Measurements from ENCODE around the gene AGBL1.
"Not testable (repeated sequence)": the region's sequence is repeated elsewhere in the genome, so short reads cannot be mapped to it uniquely, and the experiment has no call there.

The AGBL1 gene

DNA sequence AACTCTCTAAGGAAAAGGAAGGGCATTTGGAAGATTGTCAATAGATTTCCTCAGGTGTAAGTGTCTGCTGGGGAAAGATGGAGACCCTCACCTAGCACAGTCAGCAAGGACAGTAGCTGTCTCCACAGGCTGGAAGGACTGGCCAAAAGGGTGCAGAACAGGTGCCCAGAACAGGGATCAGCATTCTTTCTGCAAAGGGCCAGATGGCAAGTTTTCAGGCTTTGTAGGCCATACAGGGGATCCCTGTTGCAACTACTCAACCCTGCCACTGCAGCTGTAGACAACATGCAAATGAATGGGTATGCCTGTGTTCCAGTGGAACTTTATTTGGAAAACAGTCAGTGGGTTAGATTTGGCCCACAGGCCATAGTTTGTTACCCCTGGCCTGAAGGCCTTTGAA is 8.1 kb downstream of the AGBL1 start:
- no peak for DNase-seq

DNA sequence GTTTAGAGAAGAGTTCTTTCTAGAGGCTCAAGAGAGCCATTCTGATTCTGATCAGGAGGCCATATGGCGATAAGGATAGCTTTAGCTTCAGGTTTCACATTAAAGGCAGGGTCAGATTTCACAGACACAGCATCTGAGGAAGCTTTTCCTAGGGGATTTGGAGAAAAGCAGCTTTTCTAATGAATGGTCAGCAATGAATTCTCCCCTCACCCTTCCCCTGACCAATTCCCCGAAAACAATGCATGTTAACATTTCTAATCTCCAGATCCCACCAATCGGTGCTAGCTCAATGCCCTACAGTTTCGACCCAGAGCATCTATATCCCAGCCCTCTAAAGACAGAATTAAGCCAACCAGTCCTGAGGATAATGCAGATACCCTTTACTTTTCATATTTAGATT is 9.8 kb downstream of the AGBL1 start:
- DNase-seq, result no peak

DNA sequence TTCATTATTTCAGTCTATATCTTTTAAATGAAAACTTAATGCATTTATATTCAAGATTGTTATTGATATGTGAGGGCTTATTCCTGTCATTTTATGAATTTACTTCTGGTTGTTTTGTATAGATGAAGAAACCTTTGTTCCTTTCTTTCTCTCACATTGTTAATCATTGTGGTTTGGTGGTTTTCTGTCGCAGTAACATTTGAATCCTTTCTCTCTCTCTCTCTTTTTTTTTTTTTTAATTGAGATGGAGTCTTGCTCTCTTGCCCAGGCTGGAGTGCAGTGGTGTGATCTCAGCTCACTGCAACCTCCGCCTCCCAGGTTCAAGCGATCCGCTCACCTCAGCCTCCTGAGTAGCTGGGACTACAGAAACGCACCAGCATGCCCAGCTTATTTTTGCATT is 22.1 kb downstream of the AGBL1 start:
- DNase-seq, result no peak

DNA sequence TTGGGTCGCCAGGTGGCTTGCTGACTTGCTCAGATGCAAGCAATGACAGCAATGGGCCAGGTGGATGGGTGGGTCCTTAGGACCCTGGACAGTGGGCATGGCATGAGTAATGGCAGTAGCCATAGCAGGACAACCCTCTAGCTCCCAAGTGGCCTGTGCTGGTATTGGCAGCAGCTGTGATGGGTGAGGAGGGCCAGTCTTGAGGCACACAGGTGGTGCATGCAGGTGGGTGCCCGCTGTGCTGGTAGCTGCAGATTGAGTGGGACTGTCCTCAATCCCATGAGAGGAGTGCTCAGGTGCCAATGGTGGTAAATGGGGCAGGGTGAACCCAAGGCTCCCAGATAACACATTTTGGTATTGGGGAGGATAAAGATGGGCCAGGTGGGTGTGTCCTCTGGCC is 24.2 kb downstream of the AGBL1 start:
- no peak for DNase-seq

DNA sequence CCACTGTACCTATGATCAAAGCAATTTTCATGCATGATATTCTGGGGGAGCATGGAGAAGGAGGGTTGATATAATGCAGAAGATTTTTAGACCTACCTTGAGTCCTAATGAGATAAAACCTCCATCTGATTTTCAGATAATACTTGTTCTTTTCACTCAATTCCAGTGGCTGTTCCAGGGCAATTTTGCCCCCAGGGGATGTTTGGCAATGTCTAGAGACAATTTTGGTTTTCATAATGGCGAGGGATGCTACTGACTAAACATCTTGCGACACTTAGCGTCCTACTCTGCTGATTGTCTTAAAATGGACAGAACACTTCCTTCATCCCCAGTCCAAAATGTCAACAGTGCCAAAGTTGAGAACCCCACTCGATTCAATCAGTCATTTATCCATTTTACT is 26.6 kb downstream of the AGBL1 start:
- DNase-seq, result no peak

DNA sequence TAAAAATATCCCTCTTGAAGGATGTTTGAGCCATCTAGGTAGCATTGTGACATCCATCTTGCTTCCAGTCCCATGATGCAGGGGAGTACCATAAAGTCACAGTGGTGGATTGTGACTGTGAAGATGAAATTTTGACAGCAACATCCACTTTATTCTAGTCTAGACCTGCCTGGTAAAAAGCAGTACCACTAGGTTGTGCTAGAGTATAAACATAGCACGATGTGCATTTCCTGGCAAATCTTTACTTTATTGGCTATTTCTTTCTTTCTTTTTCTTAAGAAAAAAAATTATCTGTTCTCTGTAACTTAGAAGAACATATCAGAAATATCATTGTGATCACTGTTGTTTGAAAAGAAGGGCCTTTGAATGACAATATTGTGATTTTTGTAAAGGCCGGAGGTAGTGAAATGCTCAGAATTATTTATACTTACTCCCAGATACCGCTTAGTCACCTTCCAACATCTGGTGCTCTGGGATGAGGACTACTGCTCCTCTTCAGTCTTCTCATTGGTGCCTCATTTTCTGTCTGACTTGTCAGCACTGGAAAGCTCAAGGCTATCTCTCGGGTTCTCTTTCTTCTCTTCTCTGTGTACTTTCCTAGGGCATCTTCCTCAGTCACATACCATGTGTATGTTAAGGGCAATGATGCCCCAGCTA is 35.6 kb downstream of the AGBL1 start:
- DNase-seq, result no peak

DNA sequence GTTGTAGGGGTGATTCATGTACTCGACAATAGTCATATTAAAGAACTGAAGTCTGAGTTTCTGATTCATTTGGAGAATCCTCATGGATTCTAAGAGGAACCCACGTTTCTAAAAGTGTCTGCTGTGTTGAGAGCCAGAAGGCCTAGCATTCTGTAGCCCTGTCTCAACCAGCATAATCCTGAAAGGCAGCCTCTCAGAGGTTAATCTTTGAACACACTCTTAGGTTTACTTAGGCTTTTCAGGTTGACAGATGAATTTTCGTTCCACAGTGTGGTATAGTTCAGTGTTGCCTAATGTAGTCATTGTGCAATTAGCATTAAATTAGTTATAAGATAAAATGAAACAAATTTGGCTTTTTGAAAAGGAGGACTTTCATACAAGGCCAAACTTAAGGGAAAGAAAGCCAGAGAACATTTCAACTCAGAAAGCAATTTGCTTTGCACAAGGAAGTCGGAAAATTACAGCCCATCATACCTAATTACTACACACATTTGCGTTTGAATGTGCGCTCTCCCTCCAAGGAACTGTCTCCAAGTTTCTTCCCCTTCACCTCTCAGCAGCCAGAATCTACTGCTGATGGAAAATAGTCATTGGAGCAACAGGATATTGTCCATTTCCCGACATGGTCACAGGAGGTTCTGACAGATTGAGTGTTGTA is 42.0 kb downstream of the AGBL1 start:
- DNase-seq, result no peak

DNA sequence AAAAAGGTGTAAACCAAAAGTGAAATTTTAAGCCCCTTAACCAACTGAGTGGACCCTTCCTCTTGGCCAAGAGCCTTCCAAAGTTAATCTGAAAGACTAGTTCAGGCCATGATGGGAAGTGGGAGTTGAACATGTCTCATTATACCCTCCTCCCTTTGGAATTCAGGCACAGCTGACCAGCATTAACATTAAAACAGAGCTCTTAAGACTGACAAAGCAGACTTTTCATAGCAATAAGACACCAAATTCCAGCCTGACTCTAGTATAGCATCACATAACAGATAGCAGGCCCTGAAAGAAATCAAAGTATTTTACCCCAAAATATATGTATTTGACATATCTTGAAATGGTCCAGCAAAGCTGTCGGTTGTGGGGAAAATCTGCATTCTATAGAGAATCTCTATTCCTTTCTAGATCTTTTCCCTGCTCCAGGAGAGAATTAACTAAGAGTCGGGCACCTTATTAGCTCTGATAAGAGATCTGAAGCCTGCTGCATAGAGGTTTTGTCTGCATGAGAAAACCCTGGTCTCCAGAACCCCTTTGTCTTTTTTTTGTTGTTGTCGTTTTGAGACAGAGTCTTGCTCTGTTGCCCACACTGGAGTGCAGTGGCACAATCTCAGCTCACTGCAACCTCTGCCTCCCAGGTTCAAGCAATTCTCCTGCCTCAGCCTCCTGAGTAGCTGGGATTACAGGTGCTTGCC is 43.2 kb downstream of the AGBL1 start:
- DNase-seq, result not testable (repeated sequence)

DNA sequence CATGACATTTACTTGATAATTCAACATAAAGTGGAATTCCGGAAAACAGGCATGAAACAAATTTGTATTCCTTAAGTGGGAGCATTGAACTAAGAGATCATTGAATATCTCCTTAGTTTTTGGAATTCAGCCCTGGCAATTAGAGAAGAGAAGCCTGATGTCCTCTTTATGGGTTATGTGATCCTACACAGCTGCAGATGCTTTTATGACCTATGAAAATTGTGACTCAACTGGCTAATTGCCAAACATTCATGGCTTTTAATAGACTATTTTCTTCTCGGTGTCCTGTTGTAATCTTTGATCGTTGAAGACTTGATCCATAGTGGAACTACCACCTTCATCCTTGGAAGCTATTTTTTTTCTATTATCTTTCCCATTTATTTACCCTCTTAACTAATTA is 46.1 kb downstream of the AGBL1 start:
- DNase-seq, result no peak

DNA sequence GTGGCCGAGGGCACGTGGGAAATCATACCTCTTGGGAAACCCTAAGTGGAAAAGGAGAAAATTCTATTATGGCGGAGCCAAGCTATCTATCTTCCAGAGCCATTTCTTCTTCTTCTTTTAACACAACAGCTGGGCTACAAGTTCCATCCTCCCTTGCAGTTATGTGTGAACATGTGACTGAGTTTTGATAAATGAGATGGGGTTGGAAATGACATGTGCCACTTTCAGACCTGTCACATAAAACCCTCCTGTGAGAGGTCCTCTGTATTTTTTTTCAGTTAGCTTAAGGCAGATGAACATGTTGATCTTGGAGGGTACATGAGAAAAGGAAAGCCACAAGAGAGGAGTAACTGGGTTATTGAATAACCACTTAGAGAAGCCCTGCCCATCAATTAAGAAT is 47.9 kb downstream of the AGBL1 start:
- DNase-seq, result no peak

DNA sequence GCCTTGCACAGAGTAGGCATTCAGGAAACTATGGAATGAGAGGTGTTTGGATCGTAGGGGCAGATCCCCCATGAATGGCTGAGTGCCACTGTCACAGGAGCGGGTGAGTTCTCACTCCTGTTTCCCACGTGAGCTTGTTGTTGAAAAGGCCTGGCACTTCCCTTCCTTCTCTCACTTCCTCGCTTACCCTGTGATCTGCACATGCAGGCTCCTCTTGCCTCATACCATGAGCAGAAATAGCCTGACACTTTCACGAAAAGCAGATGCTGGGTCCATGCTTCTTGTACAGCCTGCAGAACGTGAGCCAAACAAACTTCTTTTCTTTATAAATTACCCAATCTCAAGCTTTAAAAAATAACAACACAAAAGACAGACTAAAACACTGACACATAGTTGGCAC is 55.4 kb downstream of the AGBL1 start:
- no peak for DNase-seq

DNA sequence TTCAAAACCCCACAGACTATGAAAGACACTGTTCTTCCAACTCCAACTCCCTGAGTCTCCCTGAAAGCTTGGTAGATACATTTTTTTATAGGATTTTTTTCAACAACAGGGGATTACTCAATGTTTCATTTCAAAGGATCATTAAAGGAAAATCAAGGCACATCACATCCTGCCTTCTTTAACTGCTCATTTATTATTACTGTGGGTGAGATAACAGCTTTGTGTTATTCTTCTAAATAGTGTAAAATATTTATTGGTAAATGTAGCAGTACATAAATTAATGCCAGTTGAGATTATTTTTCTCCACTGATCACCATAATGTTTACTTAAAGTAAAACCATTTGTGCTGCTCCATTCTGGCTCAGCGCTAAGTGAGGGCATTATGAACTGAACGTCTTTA is 57.2 kb downstream of the AGBL1 start:
- no peak for DNase-seq

DNA sequence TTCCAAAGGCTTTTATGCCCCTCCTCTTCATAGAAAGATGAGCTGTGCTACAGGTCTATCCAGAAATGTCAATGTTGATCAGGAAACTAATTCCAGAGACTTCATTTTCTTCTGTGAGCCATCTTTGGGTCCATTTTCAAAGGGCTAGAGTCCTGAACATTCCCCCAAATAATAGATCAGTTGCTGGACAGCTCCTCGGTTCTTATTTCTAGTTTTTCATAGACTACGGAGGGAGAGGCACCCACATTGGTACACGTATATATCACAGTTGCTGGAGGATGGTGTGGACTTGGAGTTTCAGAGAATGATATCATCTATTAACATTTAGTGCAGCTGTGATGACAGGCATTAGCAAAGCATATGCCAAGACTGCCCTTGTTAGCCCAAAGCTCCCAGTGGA is 59.1 kb downstream of the AGBL1 start:
- DNase-seq, result no peak

DNA sequence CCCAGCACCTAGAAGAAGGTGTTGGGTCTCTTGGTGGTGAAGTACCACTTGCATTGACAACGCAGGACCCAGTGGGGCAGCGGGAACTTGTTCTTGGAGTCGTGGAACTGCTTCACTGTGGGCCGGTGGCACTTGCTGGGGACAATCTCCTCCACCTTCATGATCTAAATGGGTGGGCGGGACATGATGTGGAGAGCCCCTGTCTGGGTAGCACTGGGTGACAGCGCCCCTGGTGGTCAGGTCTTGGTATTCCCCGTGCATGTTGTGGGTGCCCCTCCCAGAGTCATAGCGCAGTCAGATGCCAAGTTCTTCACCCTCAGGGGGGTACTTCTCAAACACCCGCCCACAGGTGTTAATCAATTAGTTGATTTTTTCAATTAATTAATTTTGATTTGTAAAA is 60.2 kb downstream of the AGBL1 start:
- no peak for DNase-seq

DNA sequence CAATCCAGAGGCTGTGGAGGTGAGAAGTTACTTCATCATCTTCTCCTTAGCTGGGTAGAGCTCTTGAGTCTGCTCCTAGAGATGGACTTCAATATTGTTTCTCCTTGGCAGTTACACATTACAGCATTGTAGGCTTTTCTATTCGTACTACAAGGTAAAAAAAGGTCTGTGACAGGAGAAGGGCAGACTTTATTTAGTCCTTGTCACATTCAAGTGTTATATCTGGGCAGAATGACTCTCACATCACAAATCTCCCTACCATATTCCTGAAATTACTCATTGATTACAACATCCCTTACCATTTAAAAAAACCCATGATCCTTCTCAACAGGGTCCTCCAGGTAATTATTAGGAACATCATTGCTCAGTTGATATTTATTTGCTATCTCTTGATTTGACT is 75.0 kb downstream of the AGBL1 start:
- no peak for DNase-seq

DNA sequence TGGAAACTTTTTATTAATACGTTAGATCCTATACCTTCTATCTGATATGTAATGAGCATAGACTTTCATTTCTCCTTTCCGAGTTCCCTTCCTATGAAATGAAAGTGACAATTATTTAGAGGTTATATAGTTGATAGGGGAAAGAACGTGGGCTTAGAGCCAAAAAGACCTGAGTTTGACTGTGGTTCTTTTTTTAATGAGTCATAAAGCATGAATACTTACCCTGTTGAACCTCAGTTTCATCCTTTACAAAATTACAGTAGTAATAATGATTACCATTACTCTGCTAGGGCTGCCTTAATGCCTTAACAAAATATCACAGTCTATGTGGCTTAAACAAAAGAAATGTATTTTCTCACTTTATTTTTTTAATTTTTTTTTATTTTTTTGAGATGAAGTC is 75.9 kb downstream of the AGBL1 start:
- no peak for DNase-seq

DNA sequence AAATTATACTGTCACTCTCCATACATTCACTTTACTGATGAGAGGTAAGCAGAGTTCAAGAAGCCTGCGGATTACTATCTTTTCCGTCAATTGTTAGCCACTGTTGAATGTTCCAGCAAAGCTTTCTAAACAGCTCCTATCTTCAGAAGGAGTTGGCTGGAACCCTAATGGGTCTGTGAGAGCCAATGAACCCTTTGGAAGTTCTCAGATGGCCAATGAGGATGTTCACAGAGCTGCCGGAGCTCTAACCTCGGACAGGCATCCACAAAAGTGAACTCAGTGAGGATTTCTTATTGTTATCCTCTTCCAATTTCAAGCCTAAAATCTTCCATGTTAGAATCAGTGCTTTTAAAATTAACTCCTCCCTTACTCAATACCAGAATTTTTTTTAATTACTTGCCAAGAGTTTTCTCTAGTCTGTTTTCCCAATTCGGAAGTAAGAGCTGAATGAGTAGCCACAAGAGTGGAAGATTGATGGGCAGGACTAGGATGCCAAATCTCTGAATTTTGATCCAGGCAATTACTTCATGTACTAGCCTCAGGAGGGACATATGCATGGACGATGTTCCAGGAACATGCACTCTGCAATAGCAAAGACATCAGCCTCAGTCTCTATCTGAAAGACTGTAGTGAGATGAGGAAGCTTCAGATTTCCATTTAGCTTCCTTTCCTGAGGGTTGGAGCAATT is 78.1 kb downstream of the AGBL1 start:
- DNase-seq, result no peak

DNA sequence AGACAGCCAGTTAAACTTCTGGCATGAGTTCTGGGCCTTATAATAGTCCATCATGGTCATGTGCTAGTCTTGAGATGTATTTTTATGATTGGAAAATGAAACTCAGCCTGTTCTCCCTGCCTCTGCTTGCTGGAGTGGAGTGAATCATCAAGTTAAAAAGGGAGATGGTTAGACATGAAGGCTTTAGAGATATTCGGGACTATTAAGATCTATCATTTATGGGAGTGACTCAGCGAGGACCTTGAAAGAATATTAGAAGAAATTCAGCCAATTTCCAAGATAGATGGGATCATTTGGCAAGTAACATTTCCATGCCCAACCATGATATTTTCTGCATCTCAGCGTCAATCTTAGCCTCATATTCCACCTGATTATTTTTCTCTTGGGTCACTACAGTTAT is 79.8 kb downstream of the AGBL1 start:
- DNase-seq, result no peak

DNA sequence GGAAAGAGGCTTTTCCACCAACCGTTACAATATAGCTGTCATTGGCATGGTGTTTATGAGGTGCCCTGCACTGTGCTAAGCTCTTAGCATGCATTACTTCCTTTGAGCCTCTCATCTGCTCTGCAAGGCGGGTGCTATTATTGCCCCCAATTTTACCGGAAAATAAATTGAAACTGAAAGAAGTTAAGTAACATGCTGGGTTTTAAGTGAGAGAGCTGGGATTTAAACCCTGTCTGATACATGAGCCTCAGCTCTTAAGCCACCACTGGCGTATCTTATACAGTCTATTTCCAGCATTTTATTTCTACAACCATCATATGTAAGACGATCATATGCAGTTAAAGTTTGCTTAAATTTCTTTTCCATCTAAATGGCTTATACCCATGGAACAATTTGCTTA is 81.6 kb downstream of the AGBL1 start:
- no peak for DNase-seq

DNA sequence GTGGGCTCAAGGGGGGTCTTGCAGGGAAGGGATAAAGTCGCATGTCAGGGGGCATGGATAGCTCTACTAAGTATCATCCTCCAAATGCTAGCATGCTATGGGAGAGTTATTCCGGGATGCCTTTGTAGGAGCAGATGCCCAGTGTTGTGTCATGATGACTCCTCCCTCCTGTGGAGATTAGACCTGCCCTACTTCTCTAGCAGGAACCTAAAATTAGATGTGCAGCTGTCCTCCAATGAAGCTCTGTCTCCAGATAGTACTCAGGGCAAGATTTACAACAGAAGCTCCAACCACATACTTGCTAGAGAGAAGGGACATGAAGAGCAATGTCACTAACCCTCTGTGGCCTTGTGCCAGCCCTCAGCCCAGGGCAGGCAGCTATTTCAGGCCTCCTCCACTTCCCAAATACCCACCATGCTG is 82.5 kb downstream of the AGBL1 start:
- no peak for DNase-seq

DNA sequence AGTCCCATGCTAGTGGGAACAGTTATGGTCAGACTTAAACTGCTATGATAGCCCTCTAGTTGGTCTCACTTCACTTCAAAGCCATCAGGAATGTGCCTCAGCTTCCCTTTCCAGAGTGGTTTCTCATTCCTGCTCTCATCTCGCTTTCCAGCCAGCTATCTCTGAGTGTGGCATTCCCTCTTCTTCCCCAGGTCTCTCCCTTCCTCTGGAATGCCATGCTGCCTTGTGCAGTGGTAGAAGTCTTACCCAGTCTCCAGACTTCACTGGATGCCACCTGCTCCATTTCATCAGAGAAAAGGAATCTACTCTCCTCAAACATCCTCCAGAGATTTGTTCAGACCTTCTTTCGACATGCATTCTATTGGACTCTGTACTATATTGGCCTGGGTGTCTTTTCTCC is 83.0 kb downstream of the AGBL1 start:
- DNase-seq, result no peak

DNA sequence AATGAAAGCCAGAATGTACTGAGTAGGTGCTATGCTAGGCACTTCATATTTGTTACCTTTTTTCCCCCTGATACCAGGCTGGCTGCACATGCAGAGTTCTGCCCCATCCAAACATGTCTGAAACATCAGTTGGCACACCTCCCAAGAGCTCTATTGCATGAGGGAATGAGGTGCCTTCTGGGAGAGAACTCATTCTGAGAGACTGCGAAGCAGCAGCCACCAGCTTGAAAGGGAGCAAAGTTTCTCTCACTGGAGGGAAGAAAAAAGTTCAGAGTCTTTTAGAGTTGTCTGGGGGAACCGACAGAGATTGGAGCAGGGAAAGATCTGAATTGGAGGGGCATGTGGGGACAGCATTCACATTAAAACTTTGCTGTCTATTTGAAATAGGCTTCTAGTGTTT is 84.1 kb downstream of the AGBL1 start:
- no peak for DNase-seq

DNA sequence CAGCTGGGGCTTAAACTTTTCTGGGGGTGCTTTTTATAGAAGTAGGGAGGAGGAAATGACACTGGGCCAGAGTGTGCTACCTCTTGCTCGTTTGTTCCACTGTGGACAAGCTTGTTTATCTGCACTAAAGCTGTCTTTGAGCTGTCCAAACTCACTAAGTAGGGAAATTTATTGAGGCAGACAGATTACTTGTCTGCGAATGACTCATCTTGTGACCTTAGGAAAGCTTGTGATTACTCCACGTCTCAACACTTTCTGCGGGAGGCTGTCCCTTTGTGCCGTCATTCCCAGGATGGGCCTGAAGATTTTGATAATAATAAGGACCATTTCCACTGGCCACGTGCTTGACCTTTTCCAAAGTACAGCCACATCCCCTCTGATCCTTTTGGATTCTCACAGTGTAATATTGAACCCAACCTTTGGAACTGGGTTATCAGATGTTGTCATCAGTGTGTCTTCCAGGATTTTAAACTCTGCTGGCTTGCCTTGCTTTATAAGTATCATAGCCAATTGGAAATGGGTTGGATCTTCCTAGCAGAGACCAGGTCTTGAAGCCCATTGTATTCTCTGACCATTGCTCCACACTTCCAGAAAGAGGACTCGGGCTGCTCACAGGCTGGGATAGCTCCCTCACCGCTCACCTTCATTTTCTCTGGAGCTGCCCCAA is 84.7 kb downstream of the AGBL1 start:
- no peak for DNase-seq
